HG02885 (cell line): ENCODE results near the gene GNA12.

Experiments used
- ATAC-seq: cut with Tn5 transposase; IDR thresholded peaks from one replicate; pipeline ENCODE4 v1.9.1; 2021; ENCODE audit warnings: mild to moderate bottlenecking; ENCODE audit not compliant: unreplicated experiment, poor library complexity

The GNA12 gene, protein sequence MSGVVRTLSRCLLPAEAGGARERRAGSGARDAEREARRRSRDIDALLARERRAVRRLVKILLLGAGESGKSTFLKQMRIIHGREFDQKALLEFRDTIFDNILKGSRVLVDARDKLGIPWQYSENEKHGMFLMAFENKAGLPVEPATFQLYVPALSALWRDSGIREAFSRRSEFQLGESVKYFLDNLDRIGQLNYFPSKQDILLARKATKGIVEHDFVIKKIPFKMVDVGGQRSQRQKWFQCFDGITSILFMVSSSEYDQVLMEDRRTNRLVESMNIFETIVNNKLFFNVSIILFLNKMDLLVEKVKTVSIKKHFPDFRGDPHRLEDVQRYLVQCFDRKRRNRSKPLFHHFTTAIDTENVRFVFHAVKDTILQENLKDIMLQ

DNA sequence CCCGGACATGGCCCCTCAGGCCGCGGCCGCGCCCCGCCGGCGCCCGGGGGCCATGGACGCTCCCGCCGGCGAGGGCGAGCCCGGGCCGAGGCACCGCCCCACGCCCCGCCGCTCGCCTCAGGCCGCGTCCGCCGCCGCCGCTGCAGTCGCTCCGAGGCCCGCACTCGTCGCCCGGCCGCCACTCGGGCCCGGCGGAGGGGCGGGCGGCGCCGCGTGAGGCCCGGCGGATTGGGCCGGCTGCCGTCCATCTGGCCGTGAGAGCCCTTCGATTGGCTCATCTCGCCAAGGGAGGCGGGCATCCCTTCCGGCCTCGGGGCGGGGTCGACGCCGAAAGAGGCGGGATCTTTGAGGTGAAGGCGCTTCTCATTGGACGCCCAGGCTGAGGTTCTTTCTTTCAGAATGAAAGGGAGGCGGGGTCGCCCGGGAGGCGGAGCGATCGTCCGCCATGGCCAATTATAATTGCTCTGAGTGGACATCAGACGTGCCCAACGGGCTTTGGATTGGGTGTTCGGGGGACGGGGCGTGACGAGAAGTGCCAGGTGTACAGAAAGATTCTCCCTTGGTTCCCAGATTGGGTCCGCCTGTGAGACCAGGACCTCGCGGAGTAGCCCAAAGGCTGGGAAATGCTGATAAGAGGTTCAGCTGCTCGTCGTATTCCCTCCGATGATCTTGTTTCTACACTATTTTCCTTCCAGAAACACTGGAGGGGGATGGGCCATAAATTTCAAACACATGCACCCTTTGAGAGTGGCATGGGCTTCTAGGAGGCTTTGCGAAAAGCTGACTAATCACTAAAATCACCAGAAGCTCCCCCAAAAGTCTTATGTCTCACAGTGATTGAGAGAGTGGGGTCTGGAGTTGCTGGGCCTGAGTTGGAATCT lies at the start of gene GNA12:
TSS of gene GNA12 (minus strand) at position 156 of the 881 bp plus-strand sequence. CDS start at position 9, 147 bp downstream.
- peak; percentile 94 for ATAC-seq

DNA sequence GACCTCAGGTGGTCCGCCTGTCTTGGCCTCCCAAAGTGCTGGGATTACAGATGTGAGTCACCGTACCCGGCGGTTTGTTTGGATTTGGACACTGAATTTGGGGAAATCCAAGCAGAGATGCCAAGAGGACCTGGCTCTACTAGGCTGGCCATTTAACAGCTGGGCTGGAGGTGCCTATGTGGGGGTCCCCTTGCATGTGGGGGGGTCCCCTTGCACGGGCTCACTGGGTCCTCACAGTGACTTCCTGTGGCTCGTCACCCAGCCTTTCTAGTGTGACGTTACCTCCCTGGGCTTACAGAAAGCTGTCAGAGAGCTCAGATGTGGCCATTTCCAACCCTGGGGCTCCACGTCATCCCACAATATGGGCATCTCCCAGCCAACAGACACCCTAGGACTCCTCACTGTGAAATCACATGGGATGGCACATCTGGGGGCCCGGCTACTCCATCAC lies 49.3 kb upstream of the GNA12 start:
- peak; percentile 29 for ATAC-seq

DNA sequence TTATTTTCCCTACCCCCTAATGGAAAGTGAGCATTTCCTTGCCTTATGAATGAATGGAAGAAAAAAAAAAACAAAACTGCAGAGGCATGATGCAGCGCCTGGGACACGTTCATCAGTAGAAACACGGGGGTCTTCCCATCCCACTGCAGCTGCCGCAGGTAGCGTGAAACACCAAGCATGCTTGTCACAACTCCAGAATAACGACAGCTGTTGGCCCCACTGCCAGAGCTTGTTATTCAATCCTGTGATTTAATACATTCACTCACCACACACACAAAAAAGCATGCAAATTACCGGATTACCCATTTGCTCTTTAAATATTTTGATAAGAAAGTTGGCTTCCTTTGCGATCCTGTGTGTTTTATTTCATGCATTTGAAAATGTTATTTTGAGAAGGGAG lies 48.4 kb upstream of the GNA12 start:
- ATAC-seq: no peak

DNA sequence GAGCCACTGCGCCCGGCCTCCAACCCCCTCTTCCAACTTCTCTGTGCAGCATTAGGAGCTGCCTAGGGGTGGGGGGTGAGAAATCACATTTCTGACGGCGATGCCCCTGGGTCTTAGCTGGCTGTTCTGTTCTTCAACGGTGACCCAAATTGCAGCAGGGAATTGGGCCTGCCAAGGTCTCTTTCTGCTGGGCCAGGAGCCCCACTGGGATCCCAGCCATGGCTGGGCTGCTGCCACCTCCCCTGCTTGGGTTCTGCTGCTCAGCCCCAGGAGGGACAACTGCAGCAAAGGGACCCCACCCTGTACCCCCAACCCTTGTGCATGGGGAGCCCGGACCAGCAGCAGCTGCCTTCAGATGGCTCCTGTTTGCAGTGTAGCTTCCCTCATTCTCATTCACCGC lies 43.7 kb upstream of the GNA12 start:
- no peak for ATAC-seq

DNA sequence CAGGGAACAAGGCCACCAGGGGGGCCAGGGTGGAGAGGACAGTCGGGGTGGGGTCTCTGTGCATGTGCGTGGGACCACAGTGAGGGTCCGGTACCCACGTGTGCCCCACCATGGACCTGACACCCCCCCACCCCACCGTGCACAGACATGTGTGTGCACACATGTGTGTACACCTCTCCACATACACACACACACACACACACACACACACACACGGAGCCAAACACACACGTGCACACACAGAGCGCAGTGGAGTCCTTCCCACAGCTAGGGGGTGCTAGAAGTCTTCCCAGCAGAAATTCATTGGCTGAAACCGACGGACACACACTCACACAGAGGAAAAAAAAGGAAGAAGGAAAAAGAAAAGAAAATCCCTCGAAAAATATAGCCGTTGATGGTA lies 42.8 kb upstream of the GNA12 start:
- ATAC-seq: no peak

DNA sequence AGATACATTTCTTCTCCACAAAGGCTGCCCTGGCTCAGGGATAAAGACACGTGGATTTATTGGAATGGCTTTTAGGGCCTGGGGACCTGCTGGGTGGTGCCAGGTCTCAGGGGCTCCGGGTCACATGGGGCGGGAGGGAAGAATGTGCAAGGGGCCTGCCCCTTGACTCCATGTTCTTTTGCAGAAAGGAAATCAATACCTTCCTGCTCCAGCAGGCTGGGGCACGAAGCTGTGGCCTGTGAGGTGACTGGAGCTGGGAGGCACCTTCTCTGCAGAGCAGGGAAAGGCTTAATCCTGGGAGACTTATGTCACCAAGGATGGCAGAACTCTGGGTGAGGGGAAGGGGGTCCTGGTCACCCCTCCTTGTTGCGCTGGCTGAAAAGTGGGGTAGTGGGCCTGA lies 42.3 kb upstream of the GNA12 start:
- ATAC-seq: no peak

DNA sequence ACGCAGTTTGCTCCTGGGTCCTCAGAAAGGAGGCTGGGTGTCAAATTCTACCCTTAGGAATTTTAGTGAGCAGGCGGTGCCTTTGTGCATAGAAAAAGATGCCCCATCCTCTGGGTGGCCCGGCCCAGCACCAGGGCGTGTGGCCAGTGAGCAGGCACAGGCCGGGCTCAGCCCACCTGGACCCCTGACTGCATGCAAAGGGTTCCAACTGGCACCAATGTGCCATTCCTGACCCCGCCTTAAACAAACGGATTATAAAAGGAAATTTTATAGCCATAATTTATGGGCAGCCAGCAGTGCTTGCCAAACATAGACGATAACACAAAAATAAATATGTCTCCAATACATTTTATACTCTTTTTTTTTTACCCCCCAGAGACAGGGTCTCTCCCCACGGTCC lies 40.1 kb upstream of the GNA12 start:
- ATAC-seq: no peak

DNA sequence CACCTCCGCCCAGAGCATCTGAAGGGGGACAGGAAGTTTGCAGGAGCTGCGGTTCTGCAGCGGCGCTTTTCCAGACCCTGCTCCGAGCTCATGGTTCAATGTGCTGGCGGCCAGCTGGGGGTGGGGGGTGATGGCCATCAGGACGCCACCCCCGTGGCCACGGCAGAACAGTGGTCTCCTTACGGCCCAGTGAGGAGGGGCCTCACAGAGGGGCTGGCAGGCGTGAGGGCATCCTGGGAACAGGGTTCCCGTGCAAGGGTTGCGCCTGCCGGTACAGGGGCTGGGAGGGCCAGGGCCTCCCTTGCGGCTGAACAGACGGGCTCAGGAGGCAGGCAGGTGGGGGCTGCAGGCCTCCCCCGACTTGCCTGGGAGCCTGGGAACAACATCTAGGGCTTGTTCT lies 39.0 kb upstream of the GNA12 start:
- ATAC-seq: no peak

DNA sequence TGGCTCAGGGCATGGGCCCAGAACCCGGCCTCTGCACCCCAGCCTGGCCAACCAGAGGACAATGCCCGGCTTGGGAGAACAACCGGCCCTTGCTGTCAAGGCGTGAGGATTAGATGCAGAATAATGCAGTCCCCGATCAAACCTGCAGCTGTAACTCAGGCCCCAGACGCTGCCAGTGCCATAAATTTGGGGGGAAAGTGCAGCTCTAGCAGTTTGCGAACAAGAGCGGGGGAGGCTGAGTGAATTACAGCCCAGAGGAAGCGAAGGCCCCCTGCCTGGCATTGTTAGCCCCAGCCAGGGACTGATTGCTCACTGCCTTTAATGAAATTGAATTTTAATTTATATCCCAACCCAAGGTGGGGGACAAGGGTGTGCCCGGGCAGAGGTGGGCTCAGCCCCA lies 38.0 kb upstream of the GNA12 start:
- ATAC-seq: no peak

DNA sequence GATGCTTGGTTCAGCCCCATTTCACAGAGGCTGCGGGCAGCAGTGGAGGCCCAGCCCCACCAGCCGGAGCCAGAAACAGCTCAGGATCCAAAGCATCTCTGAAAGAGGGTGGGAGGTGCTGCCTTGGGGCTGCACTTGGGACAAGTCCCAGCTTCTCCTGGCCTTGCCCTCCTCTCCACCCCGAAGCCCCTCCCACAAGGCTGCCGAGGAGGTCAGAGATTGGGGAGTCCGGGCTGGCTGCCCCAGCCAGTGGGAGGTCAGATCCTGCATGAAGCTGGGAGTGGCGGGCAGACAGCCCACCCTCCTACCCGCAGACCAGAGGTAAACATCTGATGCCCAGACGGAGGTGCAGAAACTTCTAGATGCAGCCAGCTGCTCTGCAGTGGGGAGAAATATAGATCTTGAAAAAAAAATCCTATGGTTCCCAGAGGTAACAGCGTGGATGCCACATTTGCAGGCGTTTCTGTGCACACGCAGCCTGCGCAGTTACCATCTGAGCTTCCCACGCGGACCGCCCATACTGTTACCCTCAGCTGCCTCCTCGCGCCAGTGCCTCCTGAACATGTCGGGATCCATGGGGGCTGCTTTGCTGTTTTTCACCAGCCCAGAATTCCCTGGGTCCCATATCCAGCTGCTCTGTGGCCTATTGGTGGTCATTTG lies 36.9 kb upstream of the GNA12 start:
- no peak for ATAC-seq

DNA sequence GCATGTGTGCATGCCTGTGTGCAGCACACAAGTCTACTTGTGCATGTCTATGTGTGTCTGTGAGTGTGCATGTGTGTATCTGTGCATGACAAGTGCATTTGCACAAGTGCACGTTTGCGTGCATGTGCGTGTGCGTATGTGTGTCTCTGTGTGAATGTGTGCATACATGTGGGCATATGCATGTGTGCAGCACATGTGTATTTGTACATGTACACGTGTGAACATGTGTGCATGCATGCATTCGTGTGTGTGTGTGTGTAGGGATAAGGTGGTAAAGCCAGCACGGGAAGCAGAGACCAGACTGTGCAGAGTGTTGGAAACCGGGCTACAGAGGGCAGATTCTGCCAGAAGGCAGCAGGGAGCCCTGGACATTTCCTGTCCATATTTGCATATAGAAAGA lies 35.9 kb upstream of the GNA12 start:
- no peak for ATAC-seq

DNA sequence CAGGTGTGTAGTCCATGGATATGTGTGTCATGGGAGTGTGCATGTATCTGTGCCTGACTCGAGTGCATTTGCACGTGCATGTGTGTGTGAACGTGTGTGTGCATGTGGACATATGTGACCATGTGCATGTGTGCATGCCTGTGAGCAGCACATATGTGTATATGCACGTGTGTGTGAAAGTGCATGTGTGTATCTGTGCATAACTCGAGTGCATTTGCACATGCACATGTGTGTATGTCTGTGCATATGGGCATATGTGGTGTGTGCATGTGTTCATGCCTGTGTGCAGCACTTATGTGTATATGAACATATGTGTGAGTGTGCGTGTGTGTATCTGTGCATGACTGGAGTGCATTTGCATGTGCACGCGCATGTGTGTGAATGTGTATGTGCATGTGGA lies 35.2 kb upstream of the GNA12 start:
- no peak for ATAC-seq

DNA sequence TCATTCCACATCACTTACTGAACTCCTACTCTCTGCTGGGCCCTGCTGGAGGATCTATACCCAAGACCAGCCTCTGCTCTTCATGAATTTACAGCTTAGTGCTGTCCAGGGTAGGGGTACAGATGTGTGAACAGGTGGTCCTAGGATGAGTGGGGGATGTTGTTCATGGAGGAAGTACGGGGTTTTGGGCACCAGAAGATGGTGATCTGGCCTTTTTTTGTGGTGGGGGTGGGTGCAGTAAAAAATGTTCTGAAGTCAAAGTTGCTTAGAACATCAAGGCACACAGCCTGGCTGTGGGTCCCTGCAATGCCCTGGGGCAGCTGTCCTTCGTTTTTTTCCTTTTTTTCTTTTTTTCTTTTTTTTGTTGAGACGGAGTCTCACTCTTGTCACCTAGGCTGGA lies 34.2 kb upstream of the GNA12 start:
- no peak for ATAC-seq

DNA sequence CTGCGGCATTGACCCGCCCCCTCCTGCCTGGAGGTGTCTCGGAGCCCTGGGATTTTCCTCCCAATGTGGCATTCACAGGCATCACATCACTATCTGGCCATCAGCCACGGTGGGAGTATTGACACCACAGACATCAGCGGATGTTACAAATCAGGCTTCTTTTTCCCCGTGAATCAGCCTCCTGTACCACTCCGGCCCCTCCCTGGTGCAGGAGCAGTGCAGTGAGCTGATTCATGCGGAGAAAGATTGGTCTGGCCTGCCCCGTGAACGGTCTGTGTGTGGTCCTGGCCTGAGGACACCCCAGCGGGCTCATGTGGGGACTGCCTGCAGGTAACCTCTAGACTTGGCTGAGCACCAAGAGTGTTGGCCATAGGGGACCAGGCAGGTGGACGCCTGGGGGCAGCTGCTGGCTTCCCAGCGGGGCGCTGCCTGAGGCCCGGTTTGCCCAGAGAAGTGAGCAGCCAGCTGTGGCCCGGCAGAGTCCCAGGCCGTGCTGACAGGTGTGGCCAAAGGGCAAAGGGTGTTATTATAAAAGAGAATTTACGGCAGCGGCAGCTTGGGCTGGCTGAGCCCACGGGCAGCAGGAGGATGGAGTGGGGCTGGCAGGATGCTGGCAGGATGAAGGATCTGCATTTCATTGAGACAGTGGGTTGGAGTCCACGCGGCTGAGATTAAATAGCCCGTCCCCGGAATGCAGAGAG lies 32.1 kb upstream of the GNA12 start:
- ATAC-seq: no peak

DNA sequence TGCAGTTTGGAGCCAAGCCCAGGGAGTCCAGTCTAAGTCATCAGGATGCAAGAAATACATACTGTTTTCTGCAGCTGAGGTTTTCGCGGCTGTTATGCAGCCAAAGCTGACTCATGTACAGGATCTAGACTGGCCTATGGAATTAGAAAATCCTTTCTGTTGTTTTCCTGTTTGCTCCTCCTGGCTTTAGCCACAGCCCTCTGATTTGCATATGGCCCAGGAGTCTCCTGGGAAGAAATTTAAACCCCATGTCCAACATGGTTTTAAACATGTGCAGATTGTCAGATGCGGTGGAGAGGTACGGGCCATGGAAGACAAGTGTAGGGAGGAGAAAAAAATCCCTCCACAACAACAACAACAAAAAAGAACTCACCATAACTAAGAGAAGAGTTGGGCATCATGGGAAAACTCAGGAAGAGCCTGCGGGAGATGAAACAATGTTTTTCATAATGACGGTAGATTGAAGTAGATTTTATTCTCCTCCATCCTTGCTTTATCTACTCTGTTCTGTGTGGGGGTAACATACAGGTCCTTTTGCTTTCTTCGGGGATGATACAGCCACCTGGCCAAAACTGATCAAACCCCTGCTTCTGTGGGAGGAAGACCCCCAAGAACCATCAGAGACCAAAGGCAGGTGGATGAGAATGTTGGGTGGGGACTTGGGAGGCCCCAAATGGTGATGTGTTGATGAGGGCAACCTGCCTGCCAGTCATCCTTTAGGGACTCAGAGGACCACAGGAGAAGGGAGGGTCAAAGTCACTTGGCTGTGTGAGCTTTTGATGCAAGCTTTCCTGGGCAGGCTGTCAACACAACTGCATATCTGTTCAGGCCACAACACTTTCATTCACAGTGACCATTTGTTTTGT lies 29.8 kb upstream of the GNA12 start:
- no peak for ATAC-seq

DNA sequence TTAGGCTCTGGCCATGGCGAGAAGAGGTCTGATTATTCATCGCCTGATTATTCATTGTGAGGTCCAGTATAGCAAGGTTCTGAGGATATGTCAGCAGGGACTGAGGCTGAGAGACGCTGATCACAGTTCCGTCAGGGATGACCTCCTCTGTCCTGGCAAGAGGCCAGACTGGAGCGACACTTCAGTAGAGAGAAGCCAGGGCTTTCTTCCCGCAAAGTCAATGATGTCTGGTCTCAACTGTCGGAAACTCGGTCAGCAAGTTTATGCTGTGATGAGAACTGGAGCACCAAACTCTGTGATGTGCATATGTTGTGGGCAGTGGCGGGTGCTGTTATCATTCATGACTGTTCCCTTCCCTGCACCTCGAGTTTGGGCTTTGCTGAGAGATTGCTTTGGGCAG lies 29.0 kb upstream of the GNA12 start:
- no peak for ATAC-seq

DNA sequence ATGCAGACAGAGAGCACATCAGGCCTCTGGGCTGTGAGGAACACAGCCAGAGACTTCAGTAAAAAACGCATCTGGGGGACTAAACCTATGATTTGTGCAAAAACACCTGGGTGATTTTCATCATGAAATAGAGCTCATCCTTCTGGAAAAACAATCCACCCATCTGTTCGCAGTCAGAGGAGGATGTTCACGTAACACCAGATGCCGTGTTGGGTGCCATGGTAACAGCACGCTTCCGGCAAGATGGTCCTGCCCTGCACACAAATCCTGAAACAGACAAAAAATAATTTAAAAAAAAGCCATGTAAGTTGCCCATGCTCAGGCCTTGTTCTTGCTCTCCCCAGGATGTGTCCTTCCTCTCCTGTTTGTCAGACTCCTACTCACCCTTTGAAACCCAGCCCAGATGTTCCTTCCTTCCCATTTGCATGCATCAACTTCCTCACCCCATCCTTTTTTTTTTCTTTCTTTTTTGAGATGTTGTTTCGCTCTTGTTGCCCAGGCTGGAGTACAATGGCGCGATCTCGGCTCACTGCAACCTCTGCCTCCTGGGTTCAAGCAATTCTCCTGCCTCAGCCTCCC lies 28.3 kb upstream of the GNA12 start:
- ATAC-seq: no peak

DNA sequence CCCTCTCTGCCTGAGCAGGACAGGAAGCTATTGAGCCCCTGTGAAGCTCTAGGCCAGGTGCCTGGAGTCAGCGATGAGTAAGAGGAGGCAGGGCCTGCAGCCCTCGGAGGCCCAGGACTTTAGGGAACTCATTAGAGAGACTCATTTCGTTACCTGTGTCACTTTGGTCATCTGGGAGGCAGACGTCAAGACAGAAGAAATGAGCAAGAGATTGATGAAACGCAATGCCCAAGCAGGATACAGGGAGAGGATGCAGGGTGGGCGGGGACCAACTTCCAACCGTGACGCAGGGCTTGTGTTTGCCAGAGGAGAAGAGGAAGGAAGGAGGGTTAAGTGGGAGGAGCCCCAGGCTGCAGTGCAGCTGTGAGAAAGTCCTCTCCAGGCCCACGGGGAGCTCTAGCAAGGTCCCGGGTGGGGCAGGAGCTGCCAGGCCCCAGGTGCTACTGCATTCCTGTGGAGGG lies 26.4 kb upstream of the GNA12 start:
- peak; percentile 58 for ATAC-seq

DNA sequence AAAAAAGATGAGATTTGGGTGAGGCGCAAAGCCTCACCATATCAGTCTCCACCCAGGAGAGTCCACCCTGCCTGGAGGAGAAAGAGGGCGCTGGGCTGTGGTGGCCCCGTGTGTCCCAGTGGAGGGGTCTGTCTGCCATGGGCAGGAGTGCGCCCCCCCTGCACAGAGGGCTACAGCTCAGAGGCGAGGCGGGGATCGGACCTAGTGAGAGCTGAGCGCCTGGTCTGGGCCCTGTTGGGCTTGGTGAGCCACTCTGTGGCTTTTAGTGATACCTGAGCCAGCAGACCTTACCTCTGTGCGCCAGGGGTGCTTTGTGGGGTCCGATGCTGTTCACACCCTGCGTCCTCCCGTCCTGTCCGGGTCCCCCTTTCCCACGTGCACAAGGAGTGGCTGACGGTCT lies 25.9 kb upstream of the GNA12 start:
- no peak for ATAC-seq
